ENCODE results near the gene TMEM89.
A peak's percentile ranks its signal among the peaks of the same experiment; 100 is the strongest.

TMEM89 gene

GRCh38 chr3:48617559-48617958 is 4.0 kb downstream of the TMEM89 start:
- TF ChIP-seq CTCF (IDR thresholded peaks at IDR 0.05; ENCODE audit: insufficient read depth, low read depth, low read length, missing control alignments): no peak

GRCh38 chr3:48614044-48614443 is 7.5 kb downstream of the TMEM89 start:
- no peak for TF ChIP-seq CTCF (IDR thresholded peaks at IDR 0.05; ENCODE audit: insufficient read depth, low read depth, low read length, missing control alignments)
- H3K4me3 ChIP-seq (ENCODE audit: low read depth, low read length): no peak overlapping the region
- DNase-seq (ENCODE audit: low read depth): no peak

More at GRCh38 chr3:48617559-48617958, 4.0 kb downstream of the TMEM89 start:
- H3K4me3 ChIP-seq (ENCODE audit: low read depth, low read length): no peak overlapping the region
- DNase-seq (ENCODE audit: low read depth): no peak

- TF ChIP-seq CTCF (IDR thresholded peaks at IDR 0.05; ENCODE audit: insufficient read depth, low read depth, low read length, missing control alignments): no peak
- H3K4me3 ChIP-seq (ENCODE audit: low read depth, low read length): no peak overlapping the region
- DNase-seq (ENCODE audit: low read depth): no peak
Measured at GRCh38 chr3:48612309-48612708, 9.3 kb downstream of the TMEM89 start.

GRCh38 chr3:48609088-48610005 is 12.2 kb downstream of the TMEM89 start, which contains the start of gene UQCRC1:
UQCRC1 (minus strand) TSS chr3:48609646; CDS start chr3:48609620, 26 bp downstream.
- peak; percentile 96 for DNase-seq (ENCODE audit: low read depth)
- TF ChIP-seq CTCF (IDR thresholded peaks at IDR 0.05; ENCODE audit: insufficient read depth, low read depth, low read length, missing control alignments): peak; percentile 71
- H3K4me3 ChIP-seq (ENCODE audit: low read depth, low read length): peak within 1 kb of the TSS; percentile 86

- no peak for DNase-seq (ENCODE audit: low read depth)
- H3K4me3 ChIP-seq (ENCODE audit: low read depth, low read length): no peak overlapping the region
- TF ChIP-seq CTCF (IDR thresholded peaks at IDR 0.05; ENCODE audit: insufficient read depth, low read depth, low read length, missing control alignments): no peak
Measured at GRCh38 chr3:48607519-48607918, 14.1 kb downstream of the TMEM89 start.

GRCh38 chr3:48601622-48601994 is 20.0 kb downstream of the TMEM89 start:
- no peak overlapping the region for H3K4me3 ChIP-seq (ENCODE audit: low read depth, low read length)
- no peak for TF ChIP-seq CTCF (IDR thresholded peaks at IDR 0.05; ENCODE audit: insufficient read depth, low read depth, low read length, missing control alignments)
- DNase-seq (ENCODE audit: low read depth): no peak
